H1 (cell line): ENCODE data around the gene KLF13. TPM values are rescaled to one million over a fixed set of nuclear protein-coding genes. Genes with fewer than 3 reads are reported as not detected.

Source experiments
- EGR1 ChIP-seq: IDR thresholded peaks from 2 replicates; pipeline ENCODE4 v1.6.1; 2011; ENCODE audit warnings: low read depth, low read length, borderline replicate concordance
- RXRA ChIP-seq: IDR thresholded peaks from 2 replicates; pipeline ENCODE4 v1.6.1; 2011; ENCODE audit warnings: low read depth, mild to moderate bottlenecking, low read length, moderate library complexity; ENCODE audit not compliant: insufficient read depth
- SP4 ChIP-seq: IDR thresholded peaks from 2 replicates; pipeline ENCODE4 v1.6.1; 2012; ENCODE audit warnings: low read length, inconsistent platforms
- polyA plus RNA-seq, 7 experiments: library from polyadenylated mRNA; depleted of rRNA in 3 of 7; stranded (reverse) in 5 of 7; unstranded in 2 of 7; fragments of >200 nt in 5 of 7; fragments of 200-250 nt in 2 of 7; gene quantifications; 1 replicate in 5 of 7; 2 replicates in 1 of 7; 4 replicates in 1 of 7; pipeline versions ENCODE4 v1.2.1 to v1.2.3, GENCODE V29; 2011 to 2013; ENCODE audit warnings: missing spikeins in 2 of 7, mixed read lengths in 2 of 7
- total RNA-seq: library from RNA; stranded (reverse); fragmentation: NEBNext Ultra II Directional; extraction: Animal tissue kit (Norgen Biotek cat#: 25700); gene quantifications from 2 replicates; pipeline ENCODE4 v1.2.1, GENCODE V29; 2021

Gene KLF13
- total and polyA plus RNA-seq, 2 of the 8 experiments (the other 6 are each of a cell fraction or from before 2014, with no cell fraction given): 18.3 to 33.4 TPM

DNA sequence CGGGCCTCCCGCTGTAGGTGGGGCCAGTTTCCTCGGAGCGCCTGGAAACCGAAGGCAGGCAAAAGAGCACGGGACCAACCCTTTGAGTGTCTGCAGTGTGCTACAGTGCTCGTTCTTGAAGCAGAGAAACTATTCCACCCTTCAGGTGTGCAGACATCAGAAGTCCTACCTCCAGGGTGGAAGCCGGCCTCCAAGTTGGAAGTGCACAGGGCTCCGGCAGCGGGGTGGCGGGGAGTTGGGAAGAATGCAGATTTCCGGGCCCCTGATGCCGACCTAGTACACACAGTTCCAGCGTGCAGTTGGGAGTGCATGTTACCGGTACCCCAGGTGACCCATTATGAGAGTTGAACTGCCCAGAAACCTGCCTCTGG is 3.0 kb downstream of the KLF13 start (continued):
- no peak for TF ChIP-seq RXRA
- no peak for TF ChIP-seq EGR1
- no peak for TF ChIP-seq SP4
